GM19463 (cell line): ENCODE measurements around the gene BRI3BP.

ENCODE experiments used
- ATAC-seq: cut with Tn5 transposase; IDR thresholded peaks from one replicate; pipeline ENCODE4 v1.9.1; 2021; ENCODE audit warnings: mild to moderate bottlenecking, moderate library complexity; ENCODE audit not compliant: unreplicated experiment

BRI3BP gene

GRCh38 chr12:124993626-124994436 is at the start of gene BRI3BP:
Gene BRI3BP, plus strand, starts transcription at chr12:124993645. Its CDS starts 146 bp downstream, at chr12:124993791.
- peak; percentile 58 for ATAC-seq

- no peak for ATAC-seq
These were observed 47.0 kb upstream of the BRI3BP start for GRCh38 chr12:124946447-124946793.

GRCh38 chr12:124947013-124947412 is 46.4 kb upstream of the BRI3BP start:
- no peak for ATAC-seq

GRCh38 chr12:124947561-124948398 is 45.7 kb upstream of the BRI3BP start:
- ATAC-seq, result no peak

GRCh38 chr12:124949066-124949465 is 44.4 kb upstream of the BRI3BP start:
- no peak for ATAC-seq

GRCh38 chr12:124949779-124950728 is 43.4 kb upstream of the BRI3BP start:
- ATAC-seq, result no peak

- ATAC-seq, result no peak
These were observed 41.1 kb upstream of the BRI3BP start for GRCh38 chr12:124952295-124952694.

GRCh38 chr12:124952801-124953200 is 40.6 kb upstream of the BRI3BP start:
- no peak for ATAC-seq

- ATAC-seq, result no peak
These were observed 39.6 kb upstream of the BRI3BP start for GRCh38 chr12:124953689-124954405.

GRCh38 chr12:124954771-124955170 is 38.7 kb upstream of the BRI3BP start:
- no peak for ATAC-seq

- no peak for ATAC-seq
These were observed 36.9 kb upstream of the BRI3BP start for GRCh38 chr12:124956571-124956970.

- no peak for ATAC-seq
These were observed 32.4 kb upstream of the BRI3BP start for GRCh38 chr12:124961055-124961454.

- no peak for ATAC-seq
These were observed 30.2 kb upstream of the BRI3BP start for GRCh38 chr12:124963211-124963610.

GRCh38 chr12:124964251-124964650 is 29.2 kb upstream of the BRI3BP start:
- ATAC-seq, result no peak

- ATAC-seq, result no peak
These were observed 28.5 kb upstream of the BRI3BP start for GRCh38 chr12:124964836-124965462.

GRCh38 chr12:124967016-124967739 is 26.3 kb upstream of the BRI3BP start:
- ATAC-seq, result no peak

- no peak for ATAC-seq
These were observed 24.8 kb upstream of the BRI3BP start for GRCh38 chr12:124968656-124969055.

GRCh38 chr12:124970647-124971402 is 22.6 kb upstream of the BRI3BP start:
- ATAC-seq, result no peak
